Measurements from ENCODE around the gene OGFOD3.
"Not testable (repeated sequence)": the region's sequence is repeated elsewhere in the genome, so short reads cannot be mapped to it uniquely, and the experiment has no call there.

Gene OGFOD3

GRCh38 chr17:82463925-82464566, 45.7 kb upstream of the OGFOD3 start:
- no peak for TF ChIP-seq EZH2phosphoT487 (IDR thresholded peaks at IDR 0.05; ENCODE audit: low read depth)
- TF ChIP-seq, protein P1, sequence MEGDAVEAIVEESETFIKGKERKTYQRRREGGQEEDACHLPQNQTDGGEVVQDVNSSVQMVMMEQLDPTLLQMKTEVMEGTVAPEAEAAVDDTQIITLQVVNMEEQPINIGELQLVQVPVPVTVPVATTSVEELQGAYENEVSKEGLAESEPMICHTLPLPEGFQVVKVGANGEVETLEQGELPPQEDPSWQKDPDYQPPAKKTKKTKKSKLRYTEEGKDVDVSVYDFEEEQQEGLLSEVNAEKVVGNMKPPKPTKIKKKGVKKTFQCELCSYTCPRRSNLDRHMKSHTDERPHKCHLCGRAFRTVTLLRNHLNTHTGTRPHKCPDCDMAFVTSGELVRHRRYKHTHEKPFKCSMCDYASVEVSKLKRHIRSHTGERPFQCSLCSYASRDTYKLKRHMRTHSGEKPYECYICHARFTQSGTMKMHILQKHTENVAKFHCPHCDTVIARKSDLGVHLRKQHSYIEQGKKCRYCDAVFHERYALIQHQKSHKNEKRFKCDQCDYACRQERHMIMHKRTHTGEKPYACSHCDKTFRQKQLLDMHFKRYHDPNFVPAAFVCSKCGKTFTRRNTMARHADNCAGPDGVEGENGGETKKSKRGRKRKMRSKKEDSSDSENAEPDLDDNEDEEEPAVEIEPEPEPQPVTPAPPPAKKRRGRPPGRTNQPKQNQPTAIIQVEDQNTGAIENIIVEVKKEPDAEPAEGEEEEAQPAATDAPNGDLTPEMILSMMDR (IDR thresholded peaks at IDR 0.05; ENCODE audit: low read depth, low read length): no peak
- Histone ChIP-seq H3K79me2 (ENCODE audit: low read length) (peaks cover 4% of the 10 kb centered on the region), H2AFZ (ENCODE audit: low read depth, low read length) (no peak overlapping the region), H3K36me3 (replicated peaks; ENCODE audit: low read depth, low read length) (peaks cover 26% of the 10 kb centered on the region), H3K4me2 (ENCODE audit: low read length) (no peak overlapping the region), H4K20me1 (ENCODE audit: insufficient read depth, low read length) (peaks cover 3% of the 10 kb centered on the region; the same call in 1 of the 2 replicates), H3K4me1 (ENCODE audit: low read length) (no peaks in the 10 kb centered on the region), H3K9me3 (ENCODE audit: insufficient read depth, low read length) (no peaks in the 10 kb centered on the region), H3K4me3 (ENCODE audit: low read length) (no peak overlapping the region), H3K27ac (ENCODE audit: low read length) (no peak overlapping the region), H3K27me3 (ENCODE audit: low read depth, low read length) (no peaks in the 10 kb centered on the region), H3K9ac (ENCODE audit: low read length) (no peak overlapping the region)

DNA sequence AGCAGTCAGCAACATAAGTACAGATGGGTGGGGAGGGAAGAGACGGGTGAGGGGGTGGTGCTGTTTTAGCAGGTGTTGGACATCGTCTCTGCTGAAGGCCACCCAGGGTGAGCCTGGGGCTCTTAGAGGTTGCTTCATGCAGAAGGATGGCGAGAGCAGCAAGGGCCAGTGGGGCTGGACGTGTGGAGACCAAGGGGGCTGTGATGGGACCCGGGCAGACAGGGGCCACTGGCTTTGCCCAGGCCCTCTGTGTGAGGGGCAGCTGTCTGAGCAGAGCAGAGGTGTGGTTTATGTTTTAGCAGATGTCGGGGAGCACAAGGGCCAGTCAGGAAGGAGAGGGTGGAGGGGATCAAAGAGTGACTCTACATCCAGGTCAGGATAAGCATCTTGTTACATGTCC, 45.0 kb upstream of the OGFOD3 start:
- H3K9me3 ChIP-seq (ENCODE audit: insufficient read depth, low read length): no peaks in the 10 kb centered on the region
- H4K20me1 ChIP-seq (ENCODE audit: insufficient read depth, low read length): peaks cover 3% of the 10 kb centered on the region; the same call in 1 of the 2 replicates
- no peak overlapping the region for H2AFZ ChIP-seq (ENCODE audit: low read depth, low read length)
- H3K79me2 ChIP-seq (ENCODE audit: low read length): peaks cover 9% of the 10 kb centered on the region
- no peaks in the 10 kb centered on the region for H3K27me3 ChIP-seq (ENCODE audit: low read depth, low read length)
- H3K9ac ChIP-seq (ENCODE audit: low read length): no peak overlapping the region
- no peak overlapping the region for H3K27ac ChIP-seq (ENCODE audit: low read length)
- H3K4me1 ChIP-seq (ENCODE audit: low read length): no peaks in the 10 kb centered on the region
- peaks cover 19% of the 10 kb centered on the region for H3K36me3 ChIP-seq (replicated peaks; ENCODE audit: low read depth, low read length)
- no peak overlapping the region for H3K4me2 ChIP-seq (ENCODE audit: low read length)
- TF ChIP-seq, protein P1 (IDR thresholded peaks at IDR 0.05; ENCODE audit: low read depth, low read length): no peak
- no peak for TF ChIP-seq EZH2phosphoT487 (IDR thresholded peaks at IDR 0.05; ENCODE audit: low read depth)
- no peak overlapping the region for H3K4me3 ChIP-seq (ENCODE audit: low read length)

DNA sequence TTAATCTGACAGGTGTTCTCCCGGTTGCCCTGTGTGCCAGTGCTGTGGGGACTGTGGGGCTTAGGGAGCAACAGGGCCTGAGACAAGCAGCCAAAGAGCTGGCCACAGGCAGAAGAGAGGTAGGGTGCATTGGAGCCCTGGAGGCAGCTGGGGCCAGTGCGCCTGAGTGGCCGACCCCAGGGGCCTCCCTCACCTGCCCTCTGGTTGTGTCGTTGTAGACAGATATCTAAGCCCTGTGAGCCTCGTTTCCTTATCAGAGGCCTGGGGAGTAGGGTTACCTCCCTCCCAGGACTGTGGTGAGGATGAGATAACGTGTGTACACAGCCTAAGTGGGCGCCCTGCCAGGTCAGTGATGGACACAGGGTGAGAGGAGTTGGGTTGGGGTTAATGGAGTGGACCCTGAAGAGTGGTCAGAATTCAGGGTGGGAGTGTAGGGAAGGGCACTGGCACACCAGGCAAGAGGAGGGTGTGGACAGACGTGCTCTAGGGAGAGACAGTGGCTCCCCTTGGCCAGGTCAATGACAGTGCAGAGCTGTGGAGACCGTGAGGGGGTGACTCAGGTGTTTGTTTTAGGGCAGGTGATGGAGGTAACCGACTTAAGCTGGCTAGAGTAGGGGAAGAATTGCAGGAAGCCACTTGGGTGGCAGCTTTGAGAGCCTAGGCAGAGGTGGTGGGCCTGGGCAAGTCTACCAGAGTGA, 43.6 kb upstream of the OGFOD3 start:
- Histone ChIP-seq H3K4me3 (ENCODE audit: low read length) (no peak overlapping the region), H2AFZ (ENCODE audit: low read depth, low read length) (no peak overlapping the region), H3K4me2 (ENCODE audit: low read length) (no peak overlapping the region), H3K9me3 (ENCODE audit: insufficient read depth, low read length) (no peaks in the 10 kb centered on the region), H3K36me3 (replicated peaks; ENCODE audit: low read depth, low read length) (peaks cover 19% of the 10 kb centered on the region), H4K20me1 (ENCODE audit: insufficient read depth, low read length) (peaks cover 3% of the 10 kb centered on the region; the same call in 1 of the 2 replicates), H3K4me1 (ENCODE audit: low read length) (peaks cover 9% of the 10 kb centered on the region), H3K27me3 (ENCODE audit: low read depth, low read length) (no peaks in the 10 kb centered on the region), H3K27ac (ENCODE audit: low read length) (no peak overlapping the region), H3K79me2 (ENCODE audit: low read length) (peaks cover 9% of the 10 kb centered on the region), H3K9ac (ENCODE audit: low read length) (no peak overlapping the region)
- TF ChIP-seq EZH2phosphoT487 (IDR thresholded peaks at IDR 0.05; ENCODE audit: low read depth): no peak
- TF ChIP-seq, protein P1 (IDR thresholded peaks at IDR 0.05; ENCODE audit: low read depth, low read length): no peak

- not testable (repeated sequence) for H3K4me2 ChIP-seq (ENCODE audit: low read length); H2AFZ ChIP-seq (ENCODE audit: low read depth, low read length); H3K4me1 ChIP-seq (ENCODE audit: low read length); H3K27me3 ChIP-seq (ENCODE audit: low read depth, low read length); H3K9ac ChIP-seq (ENCODE audit: low read length); H3K4me3 ChIP-seq (ENCODE audit: low read length); H3K79me2 ChIP-seq (ENCODE audit: low read length); H4K20me1 ChIP-seq (ENCODE audit: insufficient read depth, low read length); H3K27ac ChIP-seq (ENCODE audit: low read length); H3K9me3 ChIP-seq (ENCODE audit: insufficient read depth, low read length)
- peaks cover 16% of the 10 kb centered on the region for H3K36me3 ChIP-seq (replicated peaks; ENCODE audit: low read depth, low read length)
Measured at GRCh38 chr17:82459936-82460335, 41.5 kb upstream of the OGFOD3 start.
